Esophagus (tissue), 2 donors: Measurements from ENCODE around the gene FCRL4. TPM values are rescaled to one million over a fixed set of nuclear protein-coding genes. Genes with fewer than 3 reads are reported as not detected.
"Not testable (repeated sequence)": the region's sequence is repeated elsewhere in the genome, so short reads cannot be mapped to it uniquely, and the experiment has no call there.

Experiments
- H3K27ac ChIP-seq, 2 donors: one replicate each; pipeline ENCODE4 v1.5.1; 2013; ENCODE audit warnings: low read depth in 2 of 2, mild to moderate bottlenecking in 2 of 2, inconsistent platforms in 1 of 2, low read length in 1 of 2, moderate library complexity in 1 of 2
- H3K27me3 ChIP-seq, 2 donors: one replicate each; pipeline ENCODE4 v1.6.1; 2013; ENCODE audit warnings: low read length in 2 of 2, control low read depth in 1 of 2, mild to moderate bottlenecking in 1 of 2; ENCODE audit not compliant: insufficient read depth in 2 of 2, control insufficient read depth in 1 of 2
- H3K36me3 ChIP-seq, 2 donors: one replicate each; pipeline ENCODE4 v1.6.1; 2013; ENCODE audit warnings: low read length in 1 of 2; ENCODE audit not compliant: control insufficient read depth in 2 of 2, insufficient read depth in 2 of 2
- H3K4me1 ChIP-seq, 2 donors: one replicate each; pipeline ENCODE4 v1.6.1; 2013; ENCODE audit warnings: low read length in 1 of 2; ENCODE audit not compliant: control insufficient read depth in 2 of 2, insufficient read depth in 2 of 2
- H3K4me3 ChIP-seq, 2 donors: one replicate each; pipeline ENCODE4 v1.5.1; 2013; ENCODE audit warnings: low read length in 2 of 2, mild to moderate bottlenecking in 2 of 2, low read depth in 1 of 2, moderate library complexity in 1 of 2
- H3K9me3 ChIP-seq, 2 donors: one replicate each; pipeline ENCODE4 v1.6.1; 2013; ENCODE audit warnings: mild to moderate bottlenecking in 2 of 2, low read depth in 1 of 2, low read length in 1 of 2, moderate library complexity in 1 of 2; ENCODE audit not compliant: control insufficient read depth in 2 of 2, insufficient read depth in 1 of 2
- WGBS, 2 donors: extraction: QIAGEN DNeasy Blood & Tissue Kit; methylation state at CpG; one replicate each; pipeline ENCODE4 v1.1.7; 2013; 5-methylcytosine and 5-hydroxymethylcytosine counted together
- polyA plus RNA-seq, 2 donors: library from polyadenylated mRNA; stranded (reverse); fragments of 200-250 nt; gene quantifications; one replicate each; pipeline ENCODE4 v1.2.3, GENCODE V29; 2013
- donor health status: healthy with polysubstance abuse.
- donor health status: Bipolar disorder and iron deficiency.

The FCRL4 gene
- polyA plus RNA-seq, 2 donors = not detected

GRCh38 chr1:157562515-157562914 lies 35.4 kb downstream of the FCRL4 start:
- H3K27me3 ChIP-seq = no peaks in the 10 kb centered on the region
- WGBS, 2 donors = 44% methylated on average over 2 of the region's 2 CpGs

GRCh38 chr1:157558119-157558518 lies 39.8 kb downstream of the FCRL4 start:
- no peaks in the 10 kb centered on the region for H3K36me3 ChIP-seq
- H3K9me3 ChIP-seq = no peaks in the 10 kb centered on the region
- H3K27ac ChIP-seq = no peak overlapping the region
- no peaks in the 10 kb centered on the region for H3K27me3 ChIP-seq
- no peaks in the 10 kb centered on the region for H3K4me1 ChIP-seq
- no peak overlapping the region for H3K4me3 ChIP-seq
- WGBS, 2 donors = 76 to 78% methylated on average over 2 of the region's 2 CpGs

More at GRCh38 chr1:157562515-157562914, 35.4 kb downstream of the FCRL4 start:
- Histone ChIP-seq H3K4me3 (no peak overlapping the region), H3K4me1 (no peaks in the 10 kb centered on the region), H3K36me3 (no peaks in the 10 kb centered on the region), H3K27ac (no peak overlapping the region), H3K9me3 (no peaks in the 10 kb centered on the region)

GRCh38 chr1:157551694-157552693 lies 45.9 kb downstream of the FCRL4 start, which contains the start of gene FCRL5:
FCRL5 (minus strand) TSS chr1:157552515; CDS start chr1:157552362, 153 bp downstream.
- H3K27me3 ChIP-seq = no peaks in the 10 kb centered on the region
- H3K4me1 ChIP-seq = no peaks in the 10 kb centered on the region
- no peak within 1 kb of the TSS for H3K4me3 ChIP-seq
- H3K36me3 ChIP-seq = no peaks in the 10 kb centered on the region
- H3K9me3 ChIP-seq = no peaks in the 10 kb centered on the region
- WGBS, 2 donors = 70% methylated on average over 10 of the region's 10 CpGs
- no peak within 1 kb of the TSS for H3K27ac ChIP-seq

- H3K4me3 ChIP-seq, H3K36me3 ChIP-seq, H3K9me3 ChIP-seq, H3K27me3 ChIP-seq, H3K4me1 ChIP-seq, H3K27ac ChIP-seq: not testable (repeated sequence)
- 70 to 74% methylated on average over 1 of the region's 1 CpG for WGBS, 2 donors
Measured at GRCh38 chr1:157548081-157548480, 49.8 kb downstream of the FCRL4 start.

GRCh38 chr1:157542676-157543075 lies 55.2 kb downstream of the FCRL4 start:
- H3K27ac ChIP-seq = no peak overlapping the region
- no peaks in the 10 kb centered on the region for H3K9me3 ChIP-seq
- H3K27me3 ChIP-seq = no peaks in the 10 kb centered on the region
- 54 to 62% methylated on average over 6 of the region's 6 CpGs for WGBS, 2 donors
- no peaks in the 10 kb centered on the region for H3K36me3 ChIP-seq
- no peak overlapping the region for H3K4me3 ChIP-seq
- no peaks in the 10 kb centered on the region for H3K4me1 ChIP-seq

- 73 to 75% methylated on average over 3 of the region's 3 CpGs for WGBS, 2 donors
- Histone ChIP-seq H3K4me3 (no peak overlapping the region), H3K9me3 (no peaks in the 10 kb centered on the region), H3K4me1 (no peaks in the 10 kb centered on the region), H3K36me3 (no peaks in the 10 kb centered on the region), H3K27ac (no peak overlapping the region), H3K27me3 (no peaks in the 10 kb centered on the region)
Measured at GRCh38 chr1:157540852-157541251, 57.0 kb downstream of the FCRL4 start.

- no peaks in the 10 kb centered on the region for H3K36me3 ChIP-seq
- no peaks in the 10 kb centered on the region for H3K27me3 ChIP-seq
- no peaks in the 10 kb centered on the region for H3K9me3 ChIP-seq
- no peak overlapping the region for H3K4me3 ChIP-seq
- H3K27ac ChIP-seq = no peak overlapping the region
- 16 to 63% methylated on average over 2 of the region's 2 CpGs for WGBS, 2 donors
- H3K4me1 ChIP-seq = no peaks in the 10 kb centered on the region
Measured at GRCh38 chr1:157540160-157540748, 57.6 kb downstream of the FCRL4 start.

- Histone ChIP-seq H3K27me3 (no peaks in the 10 kb centered on the region), H3K27ac (no peak overlapping the region), H3K36me3 (no peaks in the 10 kb centered on the region), H3K4me3 (no peak overlapping the region), H3K4me1 (no peaks in the 10 kb centered on the region), H3K9me3 (no peaks in the 10 kb centered on the region)
Measured at GRCh38 chr1:157539568-157539967, 58.3 kb downstream of the FCRL4 start.

- WGBS, 2 donors = 71 to 81% methylated on average over 3 of the region's 3 CpGs
- Histone ChIP-seq H3K27ac (no peak overlapping the region), H3K36me3 (no peaks in the 10 kb centered on the region), H3K27me3 (no peaks in the 10 kb centered on the region), H3K4me1 (no peaks in the 10 kb centered on the region), H3K9me3 (no peaks in the 10 kb centered on the region), H3K4me3 (no peak overlapping the region)
Measured at GRCh38 chr1:157532569-157532968, 65.3 kb downstream of the FCRL4 start.
